K562 (cell line): ENCODE measurements around the gene HYOU1. TPM values are rescaled to one million over a fixed set of nuclear protein-coding genes. Genes with fewer than 3 reads are reported as not detected.

Experiments used
- ATF3 ChIP-seq, 2 experiments: fragments of 450-650 bp in 1 of 2; sonication (generic) in 1 of 2; formaldehyde crosslinking in 1 of 2; IDR thresholded peaks in 1 of 2; conservative IDR thresholded peaks in 1 of 2; 2 replicates each; pipeline versions ENCODE4 v1.6.1 to v1.8.1; 2016 to 2023; ENCODE audit warnings: mild to moderate bottlenecking in 2 of 2, moderate library complexity in 2 of 2, inconsistent platforms in 1 of 2, missing genetic modification reagents in 1 of 2
- E2F1 ChIP-seq: sonication (generic); formaldehyde crosslinking; IDR thresholded peaks from 2 replicates; pipeline ENCODE4 v1.8.1; 2023; ENCODE audit warnings: mild to moderate bottlenecking, missing genetic modification reagents, moderate library complexity
- EZH2 ChIP-seq: IDR thresholded peaks from 2 replicates; pipeline ENCODE4 v1.6.1; 2012; ENCODE audit warnings: low read depth, mild to moderate bottlenecking, inconsistent platforms, low read length, borderline replicate concordance
- HNRNPLL ChIP-seq: fragments of 200-400 bp; formaldehyde crosslinking; IDR thresholded peaks from 2 replicates; pipeline ENCODE4 v1.6.1; 2017; ENCODE audit warnings: low read length, low read depth, mild to moderate bottlenecking; ENCODE audit not compliant: poor library complexity, severe bottlenecking
- JUNB ChIP-seq: fragments of 450-650 bp; formaldehyde crosslinking; conservative IDR thresholded peaks from 2 replicates; pipeline ENCODE4 v1.4.0; 2020; ENCODE audit warnings: mild to moderate bottlenecking
- MAFG ChIP-seq: fragments of 450-650 bp; conservative IDR thresholded peaks from 2 replicates; pipeline ENCODE4 v1.6.1; 2016; ENCODE audit warnings: missing genetic modification characterization, missing compliant biosample characterization
- MAFK ChIP-seq: IDR thresholded peaks from 2 replicates; pipeline ENCODE4 v1.6.1; 2011; ENCODE audit warnings: low read length, improper control_type of control experiment
- NFXL1 ChIP-seq: fragments of 450-650 bp; formaldehyde crosslinking; IDR thresholded peaks from 2 replicates; pipeline ENCODE4 v1.4.0; 2021; ENCODE audit warnings: mild to moderate bottlenecking
- SMARCA5 ChIP-seq: fragments of 450-650 bp; IDR thresholded peaks from 2 replicates; pipeline ENCODE4 v1.6.1; 2016
- U2AF2 ChIP-seq: fragments of 200-400 bp; formaldehyde crosslinking; optimal IDR thresholded peaks from 2 replicates; pipeline ENCODE3; 2017; ENCODE audit warnings: low read depth, mild to moderate bottlenecking, low read length
- ZBED1 ChIP-seq: IDR thresholded peaks from 2 replicates; pipeline ENCODE4 v1.6.1; 2014
- ZNF239 ChIP-seq: fragments of 250-450 bp; sonication (Bioruptor Pico); IDR thresholded peaks from 2 replicates; pipeline ENCODE4 v1.4.0; 2020; ENCODE audit warnings: mild to moderate bottlenecking
- ZNF280A ChIP-seq: fragments of 450-650 bp; IDR thresholded peaks from 2 replicates; pipeline ENCODE4 v1.6.1; 2018; ENCODE audit warnings: mild to moderate bottlenecking, low read depth; ENCODE audit not compliant: partially characterized antibody
- ZNF785 ChIP-seq: fragments of 250-450 bp; sonication (Bioruptor Pico); IDR thresholded peaks from 2 replicates; pipeline ENCODE4 v1.4.0; 2020; ENCODE audit warnings: mild to moderate bottlenecking
- polyA plus RNA-seq, 8 experiments: library from polyadenylated mRNA; depleted of rRNA in 4 of 8; stranded (reverse) in 5 of 8; unstranded in 3 of 8; fragments of >200 nt; fragmentation: Nextera tagmentation in 2 of 8; fragmentation: Illumina TruSeq in 1 of 8; extraction: Ambion mirVana in 2 of 8; extraction: Trizol in 1 of 8; gene quantifications; 2 replicates each; pipeline versions ENCODE4 v1.2.1 to v1.2.3, GENCODE V29; 2011 to 2014; ENCODE audit warnings: inconsistent platforms in 1 of 8, missing spikeins in 1 of 8
- total RNA-seq, 7 experiments: library from RNA; depleted of rRNA in 6 of 7; stranded (reverse); fragments of >200 nt in 6 of 7; fragmentation: Illumina TruSeq in 2 of 7; extraction: Trizol in 2 of 7; gene quantifications; 2 replicates each; pipeline versions ENCODE4 v1.2.1 to v1.2.3, GENCODE V29; 2011 to 2021; ENCODE audit warnings: low replicate concordance in 1 of 7
- TF ChIP-seq, protein P1 (sequence below): fragments of 450-650 bp; formaldehyde crosslinking; IDR thresholded peaks from 2 replicates; pipeline ENCODE4 v1.4.0; 2022; ENCODE audit warnings: missing genetic modification characterization
- TF ChIP-seq, protein P2 (sequence below): sonication (generic); formaldehyde crosslinking; IDR thresholded peaks from 2 replicates; pipeline ENCODE4 v1.8.0; 2022; ENCODE audit warnings: missing genetic modification reagents, mild to moderate bottlenecking, borderline replicate concordance
- TF ChIP-seq, protein P3 (sequence below): sonication (generic); formaldehyde crosslinking; IDR thresholded peaks from 2 replicates; pipeline ENCODE4 v1.8.1; 2023; ENCODE audit warnings: mild to moderate bottlenecking, missing genetic modification reagents
- TF ChIP-seq, protein P4 (sequence below): fragments of 250-450 bp; sonication (Bioruptor Pico); IDR thresholded peaks from 2 replicates; pipeline ENCODE4 v1.8.0; 2022; ENCODE audit warnings: inconsistent platforms, mild to moderate bottlenecking, moderate library complexity, borderline replicate concordance

Gene HYOU1
- total and polyA plus RNA-seq, 9 of the 15 experiments (the other 6 are each of a cell fraction or from before 2014, with no cell fraction given) = 19.5 to 197 (median 128) TPM

- TF ChIP-seq NFXL1 (no peak), SMARCA5 (no peak), ZBED1 (no peak), HNRNPLL (peak; percentile 35), ZNF239 (CRISPR knock-in tag) (no peak), ZNF280A (no peak), U2AF2 (no peak), EZH2 (no peak), JUNB (CRISPR knock-in tag) (no peak), ZNF785 (CRISPR knock-in tag) (no peak), MAFG (no peak), MAFK (peak; percentile 27; the same call in 1 of the 2 replicates), ATF3 (IDR thresholded peaks at IDR 0.05) (no peak; the same call in 1 of the 2 replicates), ATF3 (CRISPR knock-in tag; conservative IDR thresholded peaks at IDR 0.05) (peak; percentile 77), E2F1 (CRISPR knock-in tag) (no peak)
- TF ChIP-seq, protein P1, sequence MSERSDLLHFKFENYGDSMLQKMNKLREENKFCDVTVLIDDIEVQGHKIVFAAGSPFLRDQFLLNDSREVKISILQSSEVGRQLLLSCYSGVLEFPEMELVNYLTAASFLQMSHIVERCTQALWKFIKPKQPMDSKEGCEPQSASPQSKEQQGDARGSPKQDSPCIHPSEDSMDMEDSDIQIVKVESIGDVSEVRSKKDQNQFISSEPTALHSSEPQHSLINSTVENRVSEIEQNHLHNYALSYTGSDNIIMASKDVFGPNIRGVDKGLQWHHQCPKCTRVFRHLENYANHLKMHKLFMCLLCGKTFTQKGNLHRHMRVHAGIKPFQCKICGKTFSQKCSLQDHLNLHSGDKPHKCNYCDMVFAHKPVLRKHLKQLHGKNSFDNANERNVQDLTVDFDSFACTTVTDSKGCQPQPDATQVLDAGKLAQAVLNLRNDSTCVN (CRISPR knock-in tag) = peak; percentile 71; the same call in 1 of the 2 replicates
- TF ChIP-seq, protein P2, sequence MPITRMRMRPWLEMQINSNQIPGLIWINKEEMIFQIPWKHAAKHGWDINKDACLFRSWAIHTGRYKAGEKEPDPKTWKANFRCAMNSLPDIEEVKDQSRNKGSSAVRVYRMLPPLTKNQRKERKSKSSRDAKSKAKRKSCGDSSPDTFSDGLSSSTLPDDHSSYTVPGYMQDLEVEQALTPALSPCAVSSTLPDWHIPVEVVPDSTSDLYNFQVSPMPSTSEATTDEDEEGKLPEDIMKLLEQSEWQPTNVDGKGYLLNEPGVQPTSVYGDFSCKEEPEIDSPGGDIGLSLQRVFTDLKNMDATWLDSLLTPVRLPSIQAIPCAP (CRISPR knock-in tag) = no peak
- TF ChIP-seq, protein P3, sequence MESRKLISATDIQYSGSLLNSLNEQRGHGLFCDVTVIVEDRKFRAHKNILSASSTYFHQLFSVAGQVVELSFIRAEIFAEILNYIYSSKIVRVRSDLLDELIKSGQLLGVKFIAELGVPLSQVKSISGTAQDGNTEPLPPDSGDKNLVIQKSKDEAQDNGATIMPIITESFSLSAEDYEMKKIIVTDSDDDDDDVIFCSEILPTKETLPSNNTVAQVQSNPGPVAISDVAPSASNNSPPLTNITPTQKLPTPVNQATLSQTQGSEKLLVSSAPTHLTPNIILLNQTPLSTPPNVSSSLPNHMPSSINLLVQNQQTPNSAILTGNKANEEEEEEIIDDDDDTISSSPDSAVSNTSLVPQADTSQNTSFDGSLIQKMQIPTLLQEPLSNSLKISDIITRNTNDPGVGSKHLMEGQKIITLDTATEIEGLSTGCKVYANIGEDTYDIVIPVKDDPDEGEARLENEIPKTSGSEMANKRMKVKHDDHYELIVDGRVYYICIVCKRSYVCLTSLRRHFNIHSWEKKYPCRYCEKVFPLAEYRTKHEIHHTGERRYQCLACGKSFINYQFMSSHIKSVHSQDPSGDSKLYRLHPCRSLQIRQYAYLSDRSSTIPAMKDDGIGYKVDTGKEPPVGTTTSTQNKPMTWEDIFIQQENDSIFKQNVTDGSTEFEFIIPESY = 0 out of 2 replicates have a peak, but pooled peaks have one; percentile 37
- TF ChIP-seq, protein P4, sequence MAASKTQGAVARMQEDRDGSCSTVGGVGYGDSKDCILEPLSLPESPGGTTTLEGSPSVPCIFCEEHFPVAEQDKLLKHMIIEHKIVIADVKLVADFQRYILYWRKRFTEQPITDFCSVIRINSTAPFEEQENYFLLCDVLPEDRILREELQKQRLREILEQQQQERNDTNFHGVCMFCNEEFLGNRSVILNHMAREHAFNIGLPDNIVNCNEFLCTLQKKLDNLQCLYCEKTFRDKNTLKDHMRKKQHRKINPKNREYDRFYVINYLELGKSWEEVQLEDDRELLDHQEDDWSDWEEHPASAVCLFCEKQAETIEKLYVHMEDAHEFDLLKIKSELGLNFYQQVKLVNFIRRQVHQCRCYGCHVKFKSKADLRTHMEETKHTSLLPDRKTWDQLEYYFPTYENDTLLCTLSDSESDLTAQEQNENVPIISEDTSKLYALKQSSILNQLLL = no peak
Measured at GRCh38 chr11:119101759-119102423, 44.9 kb upstream of the HYOU1 start, which contains the start of gene DPAGT1 (continued).
